A549 (cell line): ENCODE data around the gene PITX3.

Source experiments
- BHLHE40 ChIP-seq: IDR thresholded peaks from 2 replicates; pipeline ENCODE4 v1.6.1; 2012; ENCODE audit warnings: low read depth, low read length, inconsistent platforms
- CBX8 ChIP-seq: fragments of 200-600 bp; sonication (generic); IDR thresholded peaks from 2 replicates; pipeline ENCODE4 v1.6.1; 2016
- EP300 ChIP-seq, 2 experiments: fragments of >200 bp; sonication (Bioruptor Twin); formaldehyde crosslinking; IDR thresholded peaks; 2 replicates in 1 of 2; 3 replicates in 1 of 2; pipeline ENCODE4 v1.6.1; 2016 to 2017
- ESRRA ChIP-seq: fragments of 150-350 bp; IDR thresholded peaks from 2 replicates; pipeline ENCODE4 v1.6.1; 2014; ENCODE audit warnings: mild to moderate bottlenecking, low read length, borderline replicate concordance
- JUNB ChIP-seq: fragments of >200 bp; sonication (Bioruptor Twin); formaldehyde crosslinking; IDR thresholded peaks from 2 replicates; pipeline ENCODE4 v1.6.1; 2016
- POLR2A ChIP-seq: IDR thresholded peaks from 2 replicates; pipeline ENCODE4 v1.6.1; 2012; ENCODE audit warnings: mild to moderate bottlenecking, low read length
- RAD21 ChIP-seq, 2 experiments: fragments of >200 bp in 1 of 2; sonication (Bioruptor Twin) in 1 of 2; formaldehyde crosslinking in 1 of 2; IDR thresholded peaks in 1 of 2; conservative IDR thresholded peaks in 1 of 2; 2 replicates in 1 of 2; 3 replicates in 1 of 2; pipeline ENCODE4 v1.6.1; 2012 to 2018; ENCODE audit warnings: inconsistent platforms in 1 of 2
- SMC3 ChIP-seq: fragments of >200 bp; sonication (Bioruptor Twin); formaldehyde crosslinking; IDR thresholded peaks from 3 replicates; pipeline ENCODE4 v1.6.1; 2018; ENCODE audit warnings: inconsistent platforms
- TP53 ChIP-seq: fragments of 250-450 bp; sonication (Bioruptor Pico); IDR thresholded peaks from 2 replicates; pipeline ENCODE4 v1.5.0; 2021; ENCODE audit warnings: mild to moderate bottlenecking, moderate library complexity
- TF ChIP-seq, protein P1 (sequence below): fragments of >200 bp; sonication (Bioruptor Twin); formaldehyde crosslinking; IDR thresholded peaks from 3 replicates; pipeline ENCODE4 v1.5.1; 2016
- TF ChIP-seq, protein P2 (sequence below): IDR thresholded peaks from 2 replicates; pipeline ENCODE4 v1.6.1; 2012
- TF ChIP-seq, protein P3 (sequence below): IDR thresholded peaks from 2 replicates; pipeline ENCODE4 v1.6.1; 2012

DNA sequence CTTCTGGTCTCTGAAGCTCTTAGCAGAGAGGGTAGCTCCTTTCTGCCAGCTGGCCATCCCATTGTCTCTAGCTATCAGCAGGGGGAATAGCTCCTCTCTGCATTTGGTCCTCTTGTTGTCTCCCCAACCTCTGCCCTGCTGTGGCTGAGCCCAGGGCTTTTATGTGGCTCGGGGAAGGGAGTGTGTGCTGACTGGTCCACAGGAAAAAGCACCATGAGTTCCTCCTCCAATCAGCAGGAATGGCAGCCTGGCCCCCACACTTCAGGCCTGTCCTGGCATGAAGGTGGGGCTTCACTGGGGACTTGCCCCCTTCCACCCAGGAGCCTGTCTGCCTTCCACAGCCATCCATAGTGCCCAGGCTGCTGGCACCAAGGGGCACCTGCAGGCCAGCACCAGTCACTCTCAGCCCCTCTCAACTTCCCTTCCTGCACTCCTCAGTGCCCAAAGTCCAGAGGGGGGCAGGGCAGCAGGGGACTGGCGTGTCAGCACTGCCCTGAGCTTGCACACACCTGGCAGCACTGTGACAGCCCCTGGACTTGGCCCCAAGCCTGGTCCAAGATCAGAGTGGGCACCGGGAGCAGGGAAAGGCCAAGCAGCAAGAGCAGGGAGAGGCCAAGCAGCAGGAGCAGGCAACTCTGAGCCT is 52.9 kb downstream of the PITX3 start:
- TF ChIP-seq CBX8 (no peak), EP300 (IDR thresholded peaks at IDR 0.05) (no peak), JUNB (no peak), TP53 (CRISPR knock-in tag) (no peak), SMC3 (no peak), POLR2A (no peak), BHLHE40 (no peak), ESRRA (no peak), RAD21 (conservative IDR thresholded peaks at IDR 0.05 in 1 of 2, IDR thresholded peaks at IDR 0.05 in 1 of 2) (no peak)
- TF ChIP-seq, protein P1, sequence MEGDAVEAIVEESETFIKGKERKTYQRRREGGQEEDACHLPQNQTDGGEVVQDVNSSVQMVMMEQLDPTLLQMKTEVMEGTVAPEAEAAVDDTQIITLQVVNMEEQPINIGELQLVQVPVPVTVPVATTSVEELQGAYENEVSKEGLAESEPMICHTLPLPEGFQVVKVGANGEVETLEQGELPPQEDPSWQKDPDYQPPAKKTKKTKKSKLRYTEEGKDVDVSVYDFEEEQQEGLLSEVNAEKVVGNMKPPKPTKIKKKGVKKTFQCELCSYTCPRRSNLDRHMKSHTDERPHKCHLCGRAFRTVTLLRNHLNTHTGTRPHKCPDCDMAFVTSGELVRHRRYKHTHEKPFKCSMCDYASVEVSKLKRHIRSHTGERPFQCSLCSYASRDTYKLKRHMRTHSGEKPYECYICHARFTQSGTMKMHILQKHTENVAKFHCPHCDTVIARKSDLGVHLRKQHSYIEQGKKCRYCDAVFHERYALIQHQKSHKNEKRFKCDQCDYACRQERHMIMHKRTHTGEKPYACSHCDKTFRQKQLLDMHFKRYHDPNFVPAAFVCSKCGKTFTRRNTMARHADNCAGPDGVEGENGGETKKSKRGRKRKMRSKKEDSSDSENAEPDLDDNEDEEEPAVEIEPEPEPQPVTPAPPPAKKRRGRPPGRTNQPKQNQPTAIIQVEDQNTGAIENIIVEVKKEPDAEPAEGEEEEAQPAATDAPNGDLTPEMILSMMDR: no peak
- TF ChIP-seq, protein P2, sequence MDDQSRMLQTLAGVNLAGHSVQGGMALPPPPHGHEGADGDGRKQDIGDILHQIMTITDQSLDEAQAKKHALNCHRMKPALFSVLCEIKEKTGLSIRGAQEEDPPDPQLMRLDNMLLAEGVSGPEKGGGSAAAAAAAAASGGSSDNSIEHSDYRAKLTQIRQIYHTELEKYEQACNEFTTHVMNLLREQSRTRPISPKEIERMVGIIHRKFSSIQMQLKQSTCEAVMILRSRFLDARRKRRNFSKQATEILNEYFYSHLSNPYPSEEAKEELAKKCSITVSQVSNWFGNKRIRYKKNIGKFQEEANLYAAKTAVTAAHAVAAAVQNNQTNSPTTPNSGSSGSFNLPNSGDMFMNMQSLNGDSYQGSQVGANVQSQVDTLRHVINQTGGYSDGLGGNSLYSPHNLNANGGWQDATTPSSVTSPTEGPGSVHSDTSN: no peak
- TF ChIP-seq, protein P3, sequence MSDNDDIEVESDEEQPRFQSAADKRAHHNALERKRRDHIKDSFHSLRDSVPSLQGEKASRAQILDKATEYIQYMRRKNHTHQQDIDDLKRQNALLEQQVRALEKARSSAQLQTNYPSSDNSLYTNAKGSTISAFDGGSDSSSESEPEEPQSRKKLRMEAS: no peak
